Psoas muscle (tissue), 8 donors: ENCODE results near the gene ASPG. TPM values are rescaled to one million over a fixed set of nuclear protein-coding genes. Genes with fewer than 3 reads are reported as not detected.

ENCODE experiments used
- ATAC-seq, 4 donors: fragments of 200-7000 bp; cut with Tn5 transposase; one replicate each; pipeline ENCODE4 v1.9.1; 2020; ENCODE audit warnings: moderate library complexity in 3 of 4, mild to moderate bottlenecking in 2 of 4
- DNase-seq, 2 donors: peaks; one replicate each; pipeline ENCODE4 v3.0.0-alpha.2; 2020
- H3K27ac ChIP-seq: fragments of 200-600 bp; one replicate; pipeline ENCODE4 v1.8.0; 2022
- H3K27me3 ChIP-seq, 3 donors: fragments of 200-600 bp in 1 of 3; one replicate each; pipeline versions ENCODE4 v1.6.1 to v1.8.0; 2013 to 2022; ENCODE audit warnings: low read length in 2 of 3, mild to moderate bottlenecking in 2 of 3, moderate library complexity in 1 of 3; ENCODE audit not compliant: insufficient read depth in 3 of 3
- H3K36me3 ChIP-seq, 2 donors: fragments of 200-600 bp in 1 of 2; one replicate each; pipeline versions ENCODE4 v1.6.1 to v1.8.0; 2013 to 2022; ENCODE audit warnings: low read depth in 1 of 2, mild to moderate bottlenecking in 1 of 2, moderate library complexity in 1 of 2; ENCODE audit not compliant: insufficient read depth in 1 of 2
- H3K4me1 ChIP-seq: fragments of 200-600 bp; one replicate; pipeline ENCODE4 v1.8.0; 2022
- H3K4me3 ChIP-seq: fragments of 200-600 bp; one replicate; pipeline ENCODE4 v1.8.0; 2022; ENCODE audit warnings: mild to moderate bottlenecking
- H3K9me3 ChIP-seq: fragments of 200-600 bp; one replicate; pipeline ENCODE4 v1.8.0; 2022
- CTCF ChIP-seq: fragments of 200-600 bp; IDR thresholded peaks from one replicate; pipeline ENCODE4 v1.8.0; 2022; ENCODE audit warnings: antibody characterized with exemption
- WGBS, 3 donors: extraction: QIAGEN DNeasy Blood & Tissue Kit; methylation state at CpG; one replicate each; pipeline versions ENCODE4 v1.1.6 to v1.1.7; 2013; 5-methylcytosine and 5-hydroxymethylcytosine counted together
- intact Hi-C, 2 donors: fragments of 100-400 bp; cut with DNase I; formaldehyde crosslinking; loops; one replicate each; pipeline versions ENCODE4 v1.11.0 to v1.14.2; 2022
- polyA plus RNA-seq, 3 donors: library from polyadenylated mRNA; stranded (reverse); fragments of 200-250 nt; gene quantifications; one replicate each; pipeline ENCODE4 v1.2.3, GENCODE V29; 2013
- total RNA-seq, 4 donors: library from RNA; stranded (reverse); fragmentation: NEBNext Ultra II Directional in 2 of 4; extraction: Animal tissue kit (Norgen Biotek cat#: 25700) in 2 of 4; gene quantifications; one replicate each; pipeline versions ENCODE4 v1.2.1 to v1.2.4, GENCODE V29; 2021 to 2023
- donor health status: healthy with polysubstance abuse.
- donor health status: DM: no; HTN: no; CAD: no; lungs with moderate emphysema.
- donor health status: Bipolar disorder and iron deficiency.
- donor health status: healthy.
- donor health status: DM: yes; HTN: yes; CAD: no.
- donor health status: DM: no; HTN: no; CAD: no.
- donor health status: DM: no; HTN: no; CAD: no.
- donor health status: DM: yes; HTN: yes; CAD: no.

Gene ASPG
- total and polyA plus RNA-seq, 7 donors = 0.04 to 0.84 (median 0.33) TPM; not detected in 1

GRCh38 chr14:104137297-104138097 is 52.0 kb downstream of the ASPG start:
- intact Hi-C loops = loop anchor here (1.0 to 10.0 kb wide), 6 partner anchors 207 to 570 kb away; no protein-coding TSS in a partner anchor
- 1% methylated on average over 70 to 88 of the region's 88 CpGs for WGBS, 3 donors
- H3K9me3 ChIP-seq = no peaks in the 10 kb centered on the region
- H3K27me3 ChIP-seq = peaks cover 0 to 68% (median 21%) of the 10 kb centered on the region in 3 donors
- ATAC-seq (peak; percentile 81 to 94 (median 90)), DNase-seq (peak; percentile 69 to 75)
- peak overlapping the region; percentile 68 for H3K4me3 ChIP-seq
- H3K27ac ChIP-seq = peak overlapping the region; percentile 36
- peaks cover 9% of the 10 kb centered on the region for H3K4me1 ChIP-seq
- H3K36me3 ChIP-seq = no peaks in the 10 kb centered on the region
- peak; percentile 91 for TF ChIP-seq CTCF

- peak within 1 kb of the TSS; percentile 68 for H3K4me3 ChIP-seq
- ATAC-seq = peak; percentile 13 to 53 (median 44)
- H3K4me1 ChIP-seq = peaks cover 9% of the 10 kb centered on the region
- H3K27me3 ChIP-seq = peaks cover 0 to 63% (median 21%) of the 10 kb centered on the region in 3 donors
- peak within 1 kb of the TSS; percentile 36 for H3K27ac ChIP-seq
- intact Hi-C loops = loop anchor here (5.0 to 10.0 kb wide), 3 partner anchors 207 to 569 kb away; no protein-coding TSS in a partner anchor
- no peaks in the 10 kb centered on the region for H3K9me3 ChIP-seq
- WGBS, 3 donors = 0 to 1% (median 1%) methylated on average over 25 to 75 of the region's 77 CpGs
- TF ChIP-seq CTCF = no peak
- H3K36me3 ChIP-seq = no peaks in the 10 kb centered on the region
- DNase-seq = peak; percentile 28 to 57
Observed at GRCh38 chr14:104138098-104138717, 52.7 kb downstream of the ASPG start, which contains the start of gene KIF26A. Gene KIF26A, plus strand, starts transcription at chr14:104138587. Its CDS starts 136 bp downstream, at chr14:104138723.

- 2 to 6% (median 3%) methylated on average over 51 to 73 of the region's 73 CpGs for WGBS, 3 donors
- H3K4me3 ChIP-seq = peak overlapping the region; percentile 68
- no peak for TF ChIP-seq CTCF
- H3K36me3 ChIP-seq = no peaks in the 10 kb centered on the region
- H3K9me3 ChIP-seq = no peaks in the 10 kb centered on the region
- peaks cover 0 to 56% (median 21%) of the 10 kb centered on the region in 3 donors for H3K27me3 ChIP-seq
- DNase-seq = peak; percentile 12 to 46
- no peak overlapping the region for H3K27ac ChIP-seq
- intact Hi-C loops = loop anchor here (5.0 to 10.0 kb wide), 3 partner anchors 206 to 568 kb away; no protein-coding TSS in a partner anchor
- peaks cover 9% of the 10 kb centered on the region for H3K4me1 ChIP-seq
- ATAC-seq = no peak
Observed at GRCh38 chr14:104138718-104139459, 53.4 kb downstream of the ASPG start.

GRCh38 chr14:104139460-104140212 is 54.1 kb downstream of the ASPG start:
- H3K4me1 ChIP-seq = peaks cover 9% of the 10 kb centered on the region
- DNase-seq = peak; percentile 7 to 45
- H3K27ac ChIP-seq = no peak overlapping the region
- peaks cover 0 to 50% (median 21%) of the 10 kb centered on the region in 3 donors for H3K27me3 ChIP-seq
- H3K36me3 ChIP-seq = no peaks in the 10 kb centered on the region
- no peak for TF ChIP-seq CTCF
- ATAC-seq = no peak
- no peaks in the 10 kb centered on the region for H3K9me3 ChIP-seq
- intact Hi-C loops = loop anchor here (5.0 to 10.0 kb wide), 4 partner anchors 205 to 568 kb away; no protein-coding TSS in a partner anchor
- 42 to 52% (median 45%) methylated on average over 14 of the region's 14 CpGs for WGBS, 3 donors
- peak overlapping the region; percentile 68 for H3K4me3 ChIP-seq
